ENCODE results near the gene PRKAR1A. TPM values are rescaled to one million over a fixed set of nuclear protein-coding genes. Genes with fewer than 3 reads are reported as not detected.
"Not testable (repeated sequence)": the region's sequence is repeated elsewhere in the genome, so short reads cannot be mapped to it uniquely, and the experiment has no call there.

PRKAR1A gene
- total RNA-seq, 1 donor from 2014 or later = 268 TPM

GRCh38 chr17:68480885-68481284 lies 31.3 kb upstream of the PRKAR1A start:
- TF ChIP-seq, protein P1, sequence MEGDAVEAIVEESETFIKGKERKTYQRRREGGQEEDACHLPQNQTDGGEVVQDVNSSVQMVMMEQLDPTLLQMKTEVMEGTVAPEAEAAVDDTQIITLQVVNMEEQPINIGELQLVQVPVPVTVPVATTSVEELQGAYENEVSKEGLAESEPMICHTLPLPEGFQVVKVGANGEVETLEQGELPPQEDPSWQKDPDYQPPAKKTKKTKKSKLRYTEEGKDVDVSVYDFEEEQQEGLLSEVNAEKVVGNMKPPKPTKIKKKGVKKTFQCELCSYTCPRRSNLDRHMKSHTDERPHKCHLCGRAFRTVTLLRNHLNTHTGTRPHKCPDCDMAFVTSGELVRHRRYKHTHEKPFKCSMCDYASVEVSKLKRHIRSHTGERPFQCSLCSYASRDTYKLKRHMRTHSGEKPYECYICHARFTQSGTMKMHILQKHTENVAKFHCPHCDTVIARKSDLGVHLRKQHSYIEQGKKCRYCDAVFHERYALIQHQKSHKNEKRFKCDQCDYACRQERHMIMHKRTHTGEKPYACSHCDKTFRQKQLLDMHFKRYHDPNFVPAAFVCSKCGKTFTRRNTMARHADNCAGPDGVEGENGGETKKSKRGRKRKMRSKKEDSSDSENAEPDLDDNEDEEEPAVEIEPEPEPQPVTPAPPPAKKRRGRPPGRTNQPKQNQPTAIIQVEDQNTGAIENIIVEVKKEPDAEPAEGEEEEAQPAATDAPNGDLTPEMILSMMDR (IDR thresholded peaks at IDR 0.05; ENCODE audit: unreplicated experiment) = no peak
- H3K4me1 Mint-ChIP-seq = no peaks in the 10 kb centered on the region
- peaks cover 6% of the 10 kb centered on the region for H3K9me3 Mint-ChIP-seq
- no peak overlapping the region for H3K4me3 Mint-ChIP-seq
- no peaks in the 10 kb centered on the region for H3K36me3 Mint-ChIP-seq
- DNase-seq (ENCODE audit: low spot score in 2 of 2, unreplicated experiment in 2 of 2) = no peak
- no peak overlapping the region for H3K27ac Mint-ChIP-seq
- peaks cover 6% of the 10 kb centered on the region for H3K27me3 Mint-ChIP-seq (ENCODE audit: low read depth)

GRCh38 chr17:68482576-68483041 lies 29.6 kb upstream of the PRKAR1A start:
- Mint-ChIP-seq H3K4me1 (no peaks in the 10 kb centered on the region), H3K9me3 (peaks cover 6% of the 10 kb centered on the region), H3K27me3 (ENCODE audit: low read depth) (peaks cover 8% of the 10 kb centered on the region), H3K27ac (no peak overlapping the region), H3K36me3 (no peaks in the 10 kb centered on the region), H3K4me3 (no peak overlapping the region)
- TF ChIP-seq, protein P1 (IDR thresholded peaks at IDR 0.05; ENCODE audit: unreplicated experiment) = no peak
- DNase-seq (ENCODE audit: low spot score in 2 of 2, unreplicated experiment in 2 of 2) = no peak

DNA sequence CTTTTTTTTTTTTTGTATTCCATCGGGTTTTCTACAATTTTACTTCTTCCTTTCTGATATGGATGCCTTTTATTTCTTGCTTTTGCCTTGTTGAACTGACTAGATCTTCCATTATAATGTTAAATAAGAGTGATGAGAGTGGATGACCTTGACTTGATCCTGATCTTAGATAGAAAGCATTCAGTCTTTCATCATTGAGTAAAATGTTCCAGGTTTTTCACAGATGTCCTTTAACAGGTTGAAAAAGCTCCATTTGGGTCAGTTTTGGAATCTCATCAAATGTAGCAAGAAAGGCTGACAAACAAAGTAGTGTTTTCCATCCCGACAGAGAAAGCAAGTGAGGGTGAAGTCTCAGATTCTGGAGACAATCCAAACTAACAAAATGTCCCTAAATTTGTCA lies 27.8 kb upstream of the PRKAR1A start:
- Mint-ChIP-seq H3K4me1 (no peaks in the 10 kb centered on the region), H3K27ac (no peak overlapping the region), H3K9me3 (peaks cover 2% of the 10 kb centered on the region), H3K27me3 (ENCODE audit: low read depth) (peaks cover 10% of the 10 kb centered on the region), H3K36me3 (no peaks in the 10 kb centered on the region), H3K4me3 (no peak overlapping the region)
- TF ChIP-seq, protein P1 (IDR thresholded peaks at IDR 0.05; ENCODE audit: unreplicated experiment) = no peak
- DNase-seq (ENCODE audit: low spot score in 2 of 2, unreplicated experiment in 2 of 2) = no peak

DNA sequence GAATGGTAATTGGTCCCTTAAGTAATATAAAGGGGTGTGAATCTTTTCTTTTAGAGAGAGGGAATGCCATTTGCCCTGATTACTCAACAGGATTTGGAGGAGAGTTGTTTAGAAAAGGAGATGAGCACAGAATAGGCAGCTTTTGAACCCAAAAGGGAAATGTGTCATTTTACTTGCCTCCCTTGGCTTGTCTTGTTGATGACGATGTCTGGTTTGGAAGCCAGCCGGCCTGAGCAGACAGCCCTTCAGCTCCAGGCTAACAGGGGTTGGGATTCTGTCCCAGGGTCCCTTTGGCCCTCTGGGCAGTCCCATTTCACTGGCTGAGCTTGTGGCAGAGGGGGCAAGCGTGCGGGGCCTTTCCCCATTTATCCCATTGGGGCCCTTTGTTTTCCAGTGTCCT lies 22.3 kb upstream of the PRKAR1A start:
- Mint-ChIP-seq H3K4me3 (no peak overlapping the region), H3K4me1 (peaks cover 10% of the 10 kb centered on the region)

DNA sequence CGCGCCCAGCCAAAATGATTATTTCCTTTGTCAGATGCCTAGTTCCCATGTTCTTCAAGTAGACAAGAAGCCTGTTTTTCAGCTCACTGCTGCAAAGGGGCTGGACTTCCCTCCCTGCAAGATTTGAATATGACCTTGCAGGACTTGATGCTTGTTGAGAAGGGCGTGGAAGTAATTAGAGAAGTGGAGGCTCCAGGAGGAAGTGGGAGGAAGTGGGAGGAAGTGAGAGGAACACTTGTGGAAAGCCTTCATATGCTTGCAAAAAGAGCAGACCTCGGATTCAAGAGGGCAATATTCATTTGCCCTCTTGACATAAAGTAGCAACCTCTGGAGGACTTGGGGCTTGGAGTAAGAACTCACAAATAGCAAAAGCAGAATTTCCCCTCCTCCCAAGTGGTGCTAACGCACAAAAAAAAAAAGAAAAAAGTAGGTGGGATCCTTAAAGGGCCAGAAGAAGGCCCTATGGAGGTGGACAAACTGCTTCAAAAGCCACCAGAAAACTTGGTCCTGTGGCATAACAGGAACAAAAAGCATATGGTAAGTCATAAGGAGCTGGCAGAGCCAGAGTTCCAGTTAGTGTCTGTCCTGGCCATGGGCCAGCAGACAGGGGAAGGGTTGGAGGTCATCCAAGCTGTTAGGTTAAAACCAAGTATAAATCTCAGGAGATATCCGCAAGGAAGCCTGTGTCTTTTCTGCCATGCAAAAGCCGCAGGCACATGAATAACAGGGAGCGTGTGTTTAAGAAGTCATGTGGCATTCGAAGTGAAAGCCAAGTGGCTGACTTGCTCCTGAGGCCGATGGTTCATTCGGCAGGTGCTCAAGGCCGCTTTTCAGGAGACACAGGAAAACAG lies 20.6 kb upstream of the PRKAR1A start:
- Mint-ChIP-seq H3K27ac (no peak overlapping the region), H3K9me3 (no peaks in the 10 kb centered on the region), H3K4me1 (peaks cover 10% of the 10 kb centered on the region), H3K4me3 (no peak overlapping the region), H3K36me3 (no peaks in the 10 kb centered on the region), H3K27me3 (ENCODE audit: low read depth) (peaks cover 2% of the 10 kb centered on the region)
- TF ChIP-seq, protein P1 (IDR thresholded peaks at IDR 0.05; ENCODE audit: unreplicated experiment) = no peak
- no peak for DNase-seq (ENCODE audit: low spot score in 2 of 2, unreplicated experiment in 2 of 2)

More for the DNA sequence above, 22.3 kb upstream of the PRKAR1A start:
- Mint-ChIP-seq H3K27ac (no peak overlapping the region), H3K9me3 (no peaks in the 10 kb centered on the region), H3K36me3 (no peaks in the 10 kb centered on the region), H3K27me3 (ENCODE audit: low read depth) (peaks cover 10% of the 10 kb centered on the region)
- TF ChIP-seq, protein P1 (IDR thresholded peaks at IDR 0.05; ENCODE audit: unreplicated experiment) = no peak
- no peak for DNase-seq (ENCODE audit: low spot score in 2 of 2, unreplicated experiment in 2 of 2)

GRCh38 chr17:68492394-68493054 lies 19.7 kb upstream of the PRKAR1A start:
- not testable (repeated sequence) for H3K36me3 Mint-ChIP-seq; H3K27ac Mint-ChIP-seq; DNase-seq (ENCODE audit: low spot score in 2 of 2, unreplicated experiment in 2 of 2); H3K4me3 Mint-ChIP-seq; H3K9me3 Mint-ChIP-seq; H3K27me3 Mint-ChIP-seq (ENCODE audit: low read depth); H3K4me1 Mint-ChIP-seq
